GM15510 (cell line): Measurements from ENCODE around the gene IFITM2.

ENCODE experiments used
- POLR2A ChIP-seq: IDR thresholded peaks from 3 replicates; pipeline ENCODE4 v1.6.1; 2011; ENCODE audit warnings: borderline replicate concordance; ENCODE audit not compliant: insufficient read length; ENCODE audit errors: extremely low read depth

The IFITM2 gene

GRCh38 chr11:278001-278951, 29.3 kb upstream of the IFITM2 start, which contains the start of gene NLRP6:
Gene NLRP6 (plus strand): TSS chr11:278407. CDS start chr11:278570, 163 bp downstream.
- no peak for TF ChIP-seq POLR2A

DNA sequence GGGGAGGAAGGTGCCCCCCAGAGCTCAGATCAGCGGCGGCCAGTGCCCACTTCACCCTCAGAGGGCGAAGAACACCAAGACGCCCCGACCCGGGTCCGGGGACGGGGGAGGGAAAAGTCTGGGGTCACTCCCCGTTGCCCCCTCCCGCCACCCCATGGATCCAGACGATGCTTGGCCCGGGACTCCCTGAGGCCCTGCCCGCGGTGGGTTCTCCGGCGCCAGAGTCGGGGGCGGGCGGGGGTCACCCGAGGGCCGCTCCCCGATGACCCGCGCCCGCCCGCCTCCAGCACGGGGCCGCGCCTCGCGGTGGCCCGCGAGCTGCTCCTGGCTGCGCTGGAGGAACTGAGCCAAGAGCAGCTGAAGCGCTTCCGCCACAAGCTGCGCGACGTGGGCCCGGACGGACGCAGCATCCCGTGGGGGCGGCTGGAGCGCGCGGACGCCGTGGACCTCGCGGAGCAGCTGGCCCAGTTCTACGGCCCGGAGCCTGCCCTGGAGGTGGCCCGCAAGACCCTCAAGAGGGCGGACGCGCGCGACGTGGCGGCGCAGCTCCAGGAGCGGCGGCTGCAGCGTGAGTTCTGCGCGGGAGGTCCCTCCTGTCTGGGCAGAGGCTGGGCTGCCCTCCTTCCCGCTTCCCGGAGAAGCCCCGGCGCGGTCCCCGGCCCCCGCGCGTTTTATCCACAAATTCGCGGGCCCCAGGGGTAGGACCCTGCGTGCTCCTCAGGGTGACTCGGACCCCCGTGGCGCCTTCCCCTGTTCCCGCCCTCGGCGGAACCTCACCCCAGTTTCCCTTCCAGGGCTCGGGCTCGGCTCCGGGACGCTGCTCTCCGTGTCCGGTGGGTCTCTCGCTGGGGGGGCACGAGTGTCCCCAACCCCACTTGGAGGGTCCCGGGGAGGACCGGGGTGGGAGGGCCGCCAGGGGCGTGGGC, 28.3 kb upstream of the IFITM2 start:
- TF ChIP-seq POLR2A, result no peak

- no peak for TF ChIP-seq POLR2A
Observed at GRCh38 chr11:279966-280705, 27.5 kb upstream of the IFITM2 start.

DNA sequence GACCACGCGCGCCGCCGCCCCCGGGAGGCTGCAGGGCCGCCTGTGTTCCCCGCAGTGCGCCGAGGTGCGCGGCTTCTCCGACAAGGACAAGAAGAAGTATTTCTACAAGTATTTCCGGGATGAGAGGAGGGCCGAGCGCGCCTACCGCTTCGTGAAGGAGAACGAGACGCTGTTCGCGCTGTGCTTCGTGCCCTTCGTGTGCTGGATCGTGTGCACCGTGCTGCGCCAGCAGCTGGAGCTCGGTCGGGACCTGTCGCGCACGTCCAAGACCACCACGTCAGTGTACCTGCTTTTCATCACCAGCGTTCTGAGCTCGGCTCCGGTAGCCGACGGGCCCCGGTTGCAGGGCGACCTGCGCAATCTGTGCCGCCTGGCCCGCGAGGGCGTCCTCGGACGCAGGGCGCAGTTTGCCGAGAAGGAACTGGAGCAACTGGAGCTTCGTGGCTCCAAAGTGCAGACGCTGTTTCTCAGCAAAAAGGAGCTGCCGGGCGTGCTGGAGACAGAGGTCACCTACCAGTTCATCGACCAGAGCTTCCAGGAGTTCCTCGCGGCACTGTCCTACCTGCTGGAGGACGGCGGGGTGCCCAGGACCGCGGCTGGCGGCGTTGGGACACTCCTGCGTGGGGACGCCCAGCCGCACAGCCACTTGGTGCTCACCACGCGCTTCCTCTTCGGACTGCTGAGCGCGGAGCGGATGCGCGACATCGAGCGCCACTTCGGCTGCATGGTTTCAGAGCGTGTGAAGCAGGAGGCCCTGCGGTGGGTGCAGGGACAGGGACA, 26.7 kb upstream of the IFITM2 start:
- TF ChIP-seq POLR2A, result no peak

- TF ChIP-seq POLR2A, result no peak
Observed at GRCh38 chr11:281486-282161, 26.0 kb upstream of the IFITM2 start.

GRCh38 chr11:282171-282570, 25.4 kb upstream of the IFITM2 start:
- TF ChIP-seq POLR2A, result no peak

GRCh38 chr11:282630-283360, 24.8 kb upstream of the IFITM2 start:
- TF ChIP-seq POLR2A, result no peak

GRCh38 chr11:283405-284104, 24.1 kb upstream of the IFITM2 start:
- TF ChIP-seq POLR2A, result no peak

- TF ChIP-seq POLR2A, result no peak
Observed at GRCh38 chr11:284105-285020, 23.3 kb upstream of the IFITM2 start.

GRCh38 chr11:285021-285893, 22.4 kb upstream of the IFITM2 start:
- TF ChIP-seq POLR2A, result no peak
